ENCODE results near the gene TMEM82. TPM values are rescaled to one million over a fixed set of nuclear protein-coding genes. Genes with fewer than 3 reads are reported as not detected.

Gene TMEM82
- total RNA-seq, 6 donors from 2014 or later = not detected

DNA sequence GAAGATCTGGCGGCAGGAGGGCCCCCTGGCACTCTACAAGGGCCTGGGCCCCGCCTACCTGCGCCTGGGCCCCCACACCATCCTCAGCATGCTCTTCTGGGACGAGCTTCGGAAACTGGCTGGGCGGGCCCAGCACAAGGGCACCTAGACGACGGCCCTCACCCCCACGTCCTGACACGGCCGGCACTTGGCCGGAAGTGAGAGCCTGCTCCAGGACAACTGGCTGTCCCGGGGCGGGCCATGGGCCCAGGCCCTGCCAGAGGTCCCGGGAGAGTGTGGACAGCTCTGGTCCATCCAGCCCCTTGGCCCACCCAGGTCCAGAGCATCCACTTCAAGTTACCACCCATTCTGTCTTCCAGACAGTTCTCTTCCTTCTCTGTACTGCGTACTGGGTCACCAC, 3.0 kb upstream of the TMEM82 start:
- H3K27me3 ChIP-seq = no peaks in the 10 kb centered on the region
- ATAC-seq (ENCODE audit: low FRiP score in 2 of 2) (no peak), DNase-seq (peak in 1 of 2 donors; percentile 78)
- H3K4me3 ChIP-seq = no peak overlapping the region
- H3K9me3 ChIP-seq = no peaks in the 10 kb centered on the region
- peaks cover 0 to 11% (median 4%) of the 10 kb centered on the region in 4 donors for H3K36me3 ChIP-seq
- H3K27ac ChIP-seq = peak overlapping the region in 1 of 4 donors; percentile 11
- TF ChIP-seq, protein P1, sequence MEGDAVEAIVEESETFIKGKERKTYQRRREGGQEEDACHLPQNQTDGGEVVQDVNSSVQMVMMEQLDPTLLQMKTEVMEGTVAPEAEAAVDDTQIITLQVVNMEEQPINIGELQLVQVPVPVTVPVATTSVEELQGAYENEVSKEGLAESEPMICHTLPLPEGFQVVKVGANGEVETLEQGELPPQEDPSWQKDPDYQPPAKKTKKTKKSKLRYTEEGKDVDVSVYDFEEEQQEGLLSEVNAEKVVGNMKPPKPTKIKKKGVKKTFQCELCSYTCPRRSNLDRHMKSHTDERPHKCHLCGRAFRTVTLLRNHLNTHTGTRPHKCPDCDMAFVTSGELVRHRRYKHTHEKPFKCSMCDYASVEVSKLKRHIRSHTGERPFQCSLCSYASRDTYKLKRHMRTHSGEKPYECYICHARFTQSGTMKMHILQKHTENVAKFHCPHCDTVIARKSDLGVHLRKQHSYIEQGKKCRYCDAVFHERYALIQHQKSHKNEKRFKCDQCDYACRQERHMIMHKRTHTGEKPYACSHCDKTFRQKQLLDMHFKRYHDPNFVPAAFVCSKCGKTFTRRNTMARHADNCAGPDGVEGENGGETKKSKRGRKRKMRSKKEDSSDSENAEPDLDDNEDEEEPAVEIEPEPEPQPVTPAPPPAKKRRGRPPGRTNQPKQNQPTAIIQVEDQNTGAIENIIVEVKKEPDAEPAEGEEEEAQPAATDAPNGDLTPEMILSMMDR (IDR thresholded peaks at IDR 0.05) = no peak
- TF ChIP-seq POLR2AphosphoS5 (IDR thresholded peaks at IDR 0.05) = no peak
- no peak for TF ChIP-seq POLR2A (IDR thresholded peaks at IDR 0.05)
- no peak for TF ChIP-seq EP300 (IDR thresholded peaks at IDR 0.05)
- 61 to 71% methylated on average over 5 to 8 of the region's 16 CpGs for WGBS, 2 donors
- H3K4me1 ChIP-seq = peaks cover 22 to 42% (median 30%) of the 10 kb centered on the region in 4 donors

DNA sequence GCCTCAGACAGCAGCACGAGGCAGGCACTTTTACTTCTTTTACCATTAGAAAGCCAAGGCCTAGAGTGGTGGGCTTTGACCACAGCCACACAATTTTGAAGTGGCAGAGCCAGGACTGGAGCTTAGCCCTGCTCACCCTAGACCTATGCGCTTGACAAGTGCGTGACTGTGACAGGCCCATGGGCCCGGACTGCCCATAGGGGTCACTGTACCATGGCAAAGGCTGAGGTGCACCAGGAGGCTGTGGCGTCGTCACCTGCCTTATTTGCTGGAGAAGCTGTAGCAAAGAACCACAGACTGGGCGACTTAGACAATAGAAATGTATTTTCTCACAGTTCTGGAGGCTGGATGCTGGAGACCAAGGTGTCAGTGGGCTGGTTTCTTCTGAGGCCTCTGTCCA, 2.6 kb upstream of the TMEM82 start:
- H3K4me3 ChIP-seq = no peak overlapping the region
- H3K4me1 ChIP-seq = peaks cover 22 to 37% (median 29%) of the 10 kb centered on the region in 4 donors
- DNase-seq (no peak), ATAC-seq (ENCODE audit: low FRiP score in 2 of 2) (no peak)
- WGBS, 2 donors = 88 to 100% methylated on average over 5 to 7 of the region's 7 CpGs
- H3K36me3 ChIP-seq = peaks cover 0 to 6% (median 2%) of the 10 kb centered on the region in 4 donors
- no peak overlapping the region for H3K27ac ChIP-seq
- H3K27me3 ChIP-seq = no peaks in the 10 kb centered on the region
- no peaks in the 10 kb centered on the region for H3K9me3 ChIP-seq
- TF ChIP-seq POLR2AphosphoS5 (IDR thresholded peaks at IDR 0.05) = no peak
- TF ChIP-seq POLR2A (IDR thresholded peaks at IDR 0.05) = no peak
- TF ChIP-seq, protein P1 (IDR thresholded peaks at IDR 0.05) = no peak
- no peak for TF ChIP-seq EP300 (IDR thresholded peaks at IDR 0.05)

GRCh38 chr1:15740924-15741850, 1.1 kb upstream of the TMEM82 start:
- no peaks in the 10 kb centered on the region for H3K9me3 ChIP-seq
- no peaks in the 10 kb centered on the region for H3K27me3 ChIP-seq
- H3K27ac ChIP-seq = no peak overlapping the region
- H3K4me3 ChIP-seq = no peak overlapping the region
- peaks cover 0 to 3% (median 0%) of the 10 kb centered on the region in 4 donors for H3K36me3 ChIP-seq
- TF ChIP-seq, protein P1 (IDR thresholded peaks at IDR 0.05) = peak; percentile 76 to 93 (median 85)
- TF ChIP-seq EP300 (IDR thresholded peaks at IDR 0.05) = no peak
- no peak for TF ChIP-seq POLR2A (IDR thresholded peaks at IDR 0.05)
- peak in 1 of 2 donors; percentile 42 for TF ChIP-seq POLR2AphosphoS5 (IDR thresholded peaks at IDR 0.05)
- 50 to 60% methylated on average over 19 to 21 of the region's 27 CpGs for WGBS, 2 donors
- ATAC-seq (ENCODE audit: low FRiP score in 2 of 2) (peak; percentile 69 to 83), DNase-seq (peak; percentile 85 to 86)
- peaks cover 8 to 23% (median 18%) of the 10 kb centered on the region in 4 donors for H3K4me1 ChIP-seq

- Histone ChIP-seq H3K4me1 (peaks cover 10 to 19% (median 13%) of the 10 kb centered on the region in 4 donors), H3K36me3 (peaks cover 0 to 2% (median 0%) of the 10 kb centered on the region in 4 donors), H3K27me3 (no peaks in the 10 kb centered on the region), H3K27ac (no peak overlapping the region), H3K9me3 (no peaks in the 10 kb centered on the region), H3K4me3 (no peak overlapping the region)
- DNase-seq (peak in 1 of 2 donors; percentile 80), ATAC-seq (ENCODE audit: low FRiP score in 2 of 2) (no peak)
- 86 to 97% methylated on average over 12 to 30 of the region's 30 CpGs for WGBS, 2 donors
- TF ChIP-seq POLR2AphosphoS5 (IDR thresholded peaks at IDR 0.05) = no peak
- no peak for TF ChIP-seq EP300 (IDR thresholded peaks at IDR 0.05)
- TF ChIP-seq, protein P1 (IDR thresholded peaks at IDR 0.05) = no peak
- no peak for TF ChIP-seq POLR2A (IDR thresholded peaks at IDR 0.05)
Observed at GRCh38 chr1:15744122-15744679, 1.9 kb downstream of the TMEM82 start.
